Keratinocyte (primary cell): ENCODE data around the gene NUFIP2. TPM values are rescaled to one million over a fixed set of nuclear protein-coding genes. Genes with fewer than 3 reads are reported as not detected.
A peak's percentile ranks its signal among the peaks of the same experiment; 100 is the strongest.

ENCODE experiments used
- DNase-seq: peaks from one replicate; pipeline ENCODE4 v3.0.0-alpha.2; 2011; ENCODE audit warnings: low read depth, missing footprints, low spot score
- FAIRE-seq: peaks from 2 replicates; lab custom pipeline; 2011; peaks lifted over from hg19 to GRCh38; lab: Jason Lieb, UNC
- H2AFZ ChIP-seq: 2 replicates; pipeline ENCODE4 v1.6.0; 2012; ENCODE audit warnings: low read length, control low read depth, inconsistent platforms; ENCODE audit not compliant: control insufficient read depth
- H3K27ac ChIP-seq: 2 replicates; pipeline ENCODE4 v1.5.1; 2011; ENCODE audit warnings: low read length; ENCODE audit not compliant: control insufficient read depth, insufficient read depth
- H3K27me3 ChIP-seq: 3 replicates; pipeline ENCODE4 v1.6.0; 2011; ENCODE audit warnings: low read length; ENCODE audit not compliant: control insufficient read depth, insufficient read depth; ENCODE audit errors: extremely low read depth
- H3K36me3 ChIP-seq, 2 experiments: 2 replicates in 1 of 2; 3 replicates in 1 of 2; pipeline ENCODE4 v1.5.1; 2011; ENCODE audit warnings: low read length in 2 of 2, mild to moderate bottlenecking in 1 of 2; ENCODE audit not compliant: control insufficient read depth in 2 of 2, insufficient read depth in 2 of 2; ENCODE audit errors: extremely low read depth in 1 of 2
- H3K4me1 ChIP-seq: 3 replicates; pipeline ENCODE4 v1.5.1; 2011; ENCODE audit warnings: low read length; ENCODE audit not compliant: control insufficient read depth, insufficient read depth; ENCODE audit errors: extremely low read depth
- H3K4me2 ChIP-seq: 3 replicates; pipeline ENCODE4 v1.6.0; 2011; ENCODE audit warnings: low read depth, low read length; ENCODE audit not compliant: control insufficient read depth, insufficient read depth; ENCODE audit errors: extremely low read depth
- H3K4me3 ChIP-seq, 3 experiments: fragments of 200-600 bp in 1 of 3; sonication (generic) in 1 of 3; 2 replicates in 2 of 3; 3 replicates in 1 of 3; pipeline ENCODE4 v1.5.1; 2011 to 2016; ENCODE audit warnings: low read length in 3 of 3, mild to moderate bottlenecking in 3 of 3, control low read depth in 2 of 3, inconsistent platforms in 1 of 3, low read depth in 1 of 3, mixed read lengths in 1 of 3, mixed run types in 1 of 3, moderate library complexity in 1 of 3; ENCODE audit not compliant: control insufficient read depth in 2 of 3, insufficient read depth in 2 of 3; ENCODE audit errors: extremely low read depth in 1 of 3
- H3K79me2 ChIP-seq: 2 replicates; pipeline ENCODE4 v1.6.0; 2012; ENCODE audit warnings: low read length; ENCODE audit not compliant: control insufficient read depth, insufficient read depth
- H3K9ac ChIP-seq: 3 replicates; pipeline ENCODE4 v1.6.0; 2011; ENCODE audit warnings: low read length; ENCODE audit not compliant: control insufficient read depth, insufficient read depth; ENCODE audit errors: extremely low read depth
- H3K9me1 ChIP-seq: 3 replicates; pipeline ENCODE4 v1.6.0; 2011; ENCODE audit warnings: low read length; ENCODE audit not compliant: control insufficient read depth, insufficient read depth; ENCODE audit errors: extremely low read depth
- H3K9me3 ChIP-seq: 2 replicates; pipeline ENCODE4 v1.5.1; 2012; ENCODE audit warnings: low read depth, low read length; ENCODE audit not compliant: control insufficient read depth
- H4K20me1 ChIP-seq: 3 replicates; pipeline ENCODE4 v1.6.0; 2011; ENCODE audit warnings: low read length; ENCODE audit not compliant: control insufficient read depth, insufficient read depth; ENCODE audit errors: extremely low read depth
- EZH2 ChIP-seq: IDR thresholded peaks from one replicate; pipeline ENCODE4 v1.6.1; 2012; ENCODE audit warnings: inconsistent platforms, mild to moderate bottlenecking, low read length, moderate library complexity
- dilution Hi-C: fragments of 300-500 bp; cut with MboI; formaldehyde crosslinking; loops from one replicate; pipeline ENCODE4 v1.7.0; 2020; ENCODE audit warnings: low sequenced_read_pairs; ENCODE audit not compliant: extremely low pct_ligation_motif_present
- polyA minus RNA-seq, 3 experiments: library from RNA; depleted of rRNA, polyadenylated mRNA; stranded (reverse); fragments of >200 nt; gene quantifications; 1 replicate in 1 of 3; 2 replicates in 1 of 3; 3 replicates in 1 of 3; pipeline ENCODE4 v1.2.3, GENCODE V29; 2011
- polyA plus RNA-seq, 5 experiments: library from polyadenylated mRNA; depleted of rRNA in 3 of 5; stranded (reverse) in 3 of 5; stranded (forward) in 1 of 5; unstranded in 1 of 5; fragments of >200 nt; gene quantifications; 1 replicate in 1 of 5; 2 replicates in 3 of 5; 3 replicates in 1 of 5; pipeline versions ENCODE4 v1.2.1 to v1.2.3, GENCODE V29; 2011 to 2012; ENCODE audit warnings: missing spikeins in 2 of 5, low read depth in 1 of 5, low replicate concordance in 1 of 5
- TF ChIP-seq, protein P1 (sequence below), 3 experiments: IDR thresholded peaks in 1 of 3; conservative IDR thresholded peaks in 1 of 3; optimal IDR thresholded peaks in 1 of 3; 2 replicates in 2 of 3; 3 replicates in 1 of 3; pipeline versions ENCODE3 to v1.5.1; 2011; ENCODE audit warnings: low read length in 3 of 3, mild to moderate bottlenecking in 3 of 3, moderate library complexity in 2 of 3, control low read depth in 1 of 3, inconsistent platforms in 1 of 3; ENCODE audit not compliant: insufficient read depth in 2 of 3; ENCODE audit errors: extremely low read depth in 1 of 3

The NUFIP2 gene, protein sequence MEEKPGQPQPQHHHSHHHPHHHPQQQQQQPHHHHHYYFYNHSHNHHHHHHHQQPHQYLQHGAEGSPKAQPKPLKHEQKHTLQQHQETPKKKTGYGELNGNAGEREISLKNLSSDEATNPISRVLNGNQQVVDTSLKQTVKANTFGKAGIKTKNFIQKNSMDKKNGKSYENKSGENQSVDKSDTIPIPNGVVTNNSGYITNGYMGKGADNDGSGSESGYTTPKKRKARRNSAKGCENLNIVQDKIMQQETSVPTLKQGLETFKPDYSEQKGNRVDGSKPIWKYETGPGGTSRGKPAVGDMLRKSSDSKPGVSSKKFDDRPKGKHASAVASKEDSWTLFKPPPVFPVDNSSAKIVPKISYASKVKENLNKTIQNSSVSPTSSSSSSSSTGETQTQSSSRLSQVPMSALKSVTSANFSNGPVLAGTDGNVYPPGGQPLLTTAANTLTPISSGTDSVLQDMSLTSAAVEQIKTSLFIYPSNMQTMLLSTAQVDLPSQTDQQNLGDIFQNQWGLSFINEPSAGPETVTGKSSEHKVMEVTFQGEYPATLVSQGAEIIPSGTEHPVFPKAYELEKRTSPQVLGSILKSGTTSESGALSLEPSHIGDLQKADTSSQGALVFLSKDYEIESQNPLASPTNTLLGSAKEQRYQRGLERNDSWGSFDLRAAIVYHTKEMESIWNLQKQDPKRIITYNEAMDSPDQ
- 9.9 to 22.0 TPM (median 16.5 TPM) in 3 replicates for polyA plus RNA-seq
- 16.5 TPM for polyA plus RNA-seq (2011; ENCODE audit: low read depth)
- polyA plus RNA-seq (2011; cell fraction: cytosol; rRNA removed): 7.3 and 12.7 TPM in 2 replicates
- polyA plus RNA-seq (2011; cell fraction: nucleus; rRNA removed): 37.4 and 48.3 TPM in 2 replicates
- 17.9 and 19.3 TPM in 2 replicates for polyA plus RNA-seq (2012; ENCODE audit: low replicate concordance)
- polyA minus RNA-seq: 11.3 to 24.4 TPM (median 22.9 TPM) in 3 replicates
- 19.8 TPM for polyA minus RNA-seq (2011; cell fraction: cytosol; rRNA and poly(A)+ RNA removed)
- 31.8 and 66.1 TPM in 2 replicates for polyA minus RNA-seq (2011; cell fraction: nucleus; rRNA and poly(A)+ RNA removed)

DNA sequence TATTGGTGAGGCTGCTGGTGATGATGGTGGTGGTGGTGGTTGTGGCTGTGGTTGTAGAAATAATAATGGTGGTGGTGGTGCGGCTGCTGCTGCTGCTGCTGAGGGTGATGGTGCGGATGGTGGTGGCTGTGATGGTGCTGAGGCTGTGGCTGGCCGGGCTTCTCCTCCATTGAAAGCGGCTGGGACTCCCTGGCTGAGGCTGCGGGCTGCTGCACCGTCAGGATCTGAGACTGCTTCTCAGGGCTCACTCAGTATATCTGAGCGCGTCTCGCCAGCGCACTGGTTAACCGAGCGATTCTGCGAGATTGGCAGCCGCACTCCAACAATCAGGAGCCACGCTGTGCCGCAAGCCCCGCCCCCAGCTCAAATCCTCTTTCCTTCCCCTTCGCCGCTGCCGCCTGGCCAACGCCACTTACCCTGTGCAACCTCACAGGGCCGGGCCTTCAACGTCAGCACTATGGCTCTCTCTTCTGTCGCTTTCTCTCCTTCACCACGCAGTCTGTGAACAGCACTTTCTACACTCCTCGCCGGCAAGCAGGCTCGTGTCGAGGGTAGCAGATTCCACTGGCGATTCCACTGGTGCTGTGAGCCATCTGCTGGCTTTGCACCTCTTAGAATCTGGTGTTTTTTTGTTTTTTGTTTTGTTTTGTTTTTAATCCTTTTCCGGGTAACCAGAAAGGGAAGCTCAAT, at the start of gene NUFIP2:
Gene NUFIP2 (minus strand): TSS at position 259 of the 690 bp plus-strand sequence. CDS start 89 bp downstream, at position 170.
- Histone ChIP-seq H3K79me2 (peaks cover 47% of the 10 kb centered on the region), H3K36me3 (peaks cover 0 to 2% of the 10 kb centered on the region in 2 experiments), H3K4me2 (peak within 1 kb of the TSS; percentile 89), H3K4me1 (peaks cover 20% of the 10 kb centered on the region), H3K9me1 (no peaks in the 10 kb centered on the region), H3K27me3 (no peaks in the 10 kb centered on the region), H2AFZ (peak within 1 kb of the TSS; percentile 98), H3K27ac (peak within 1 kb of the TSS; percentile 91), H3K9me3 (no peaks in the 10 kb centered on the region), H4K20me1 (peaks cover 19% of the 10 kb centered on the region), H3K4me3 (peak within 1 kb of the TSS; percentile 85 to 98 (median 98)), H3K9ac (peak within 1 kb of the TSS; percentile 90)
- peak; percentile 79 for FAIRE-seq
- TF ChIP-seq EZH2: no peak
- TF ChIP-seq, protein P1, sequence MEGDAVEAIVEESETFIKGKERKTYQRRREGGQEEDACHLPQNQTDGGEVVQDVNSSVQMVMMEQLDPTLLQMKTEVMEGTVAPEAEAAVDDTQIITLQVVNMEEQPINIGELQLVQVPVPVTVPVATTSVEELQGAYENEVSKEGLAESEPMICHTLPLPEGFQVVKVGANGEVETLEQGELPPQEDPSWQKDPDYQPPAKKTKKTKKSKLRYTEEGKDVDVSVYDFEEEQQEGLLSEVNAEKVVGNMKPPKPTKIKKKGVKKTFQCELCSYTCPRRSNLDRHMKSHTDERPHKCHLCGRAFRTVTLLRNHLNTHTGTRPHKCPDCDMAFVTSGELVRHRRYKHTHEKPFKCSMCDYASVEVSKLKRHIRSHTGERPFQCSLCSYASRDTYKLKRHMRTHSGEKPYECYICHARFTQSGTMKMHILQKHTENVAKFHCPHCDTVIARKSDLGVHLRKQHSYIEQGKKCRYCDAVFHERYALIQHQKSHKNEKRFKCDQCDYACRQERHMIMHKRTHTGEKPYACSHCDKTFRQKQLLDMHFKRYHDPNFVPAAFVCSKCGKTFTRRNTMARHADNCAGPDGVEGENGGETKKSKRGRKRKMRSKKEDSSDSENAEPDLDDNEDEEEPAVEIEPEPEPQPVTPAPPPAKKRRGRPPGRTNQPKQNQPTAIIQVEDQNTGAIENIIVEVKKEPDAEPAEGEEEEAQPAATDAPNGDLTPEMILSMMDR (optimal IDR thresholded peaks at IDR 0.05 in 1 of 3, IDR thresholded peaks at IDR 0.05 in 1 of 3, conservative IDR thresholded peaks at IDR 0.05 in 1 of 3; ENCODE audit: extremely low read depth in 1 of 3, insufficient read depth in 2 of 3, low read length in 3 of 3): no peak
- peak; percentile 61 for DNase-seq
- dilution Hi-C loops: no loop called here

DNA sequence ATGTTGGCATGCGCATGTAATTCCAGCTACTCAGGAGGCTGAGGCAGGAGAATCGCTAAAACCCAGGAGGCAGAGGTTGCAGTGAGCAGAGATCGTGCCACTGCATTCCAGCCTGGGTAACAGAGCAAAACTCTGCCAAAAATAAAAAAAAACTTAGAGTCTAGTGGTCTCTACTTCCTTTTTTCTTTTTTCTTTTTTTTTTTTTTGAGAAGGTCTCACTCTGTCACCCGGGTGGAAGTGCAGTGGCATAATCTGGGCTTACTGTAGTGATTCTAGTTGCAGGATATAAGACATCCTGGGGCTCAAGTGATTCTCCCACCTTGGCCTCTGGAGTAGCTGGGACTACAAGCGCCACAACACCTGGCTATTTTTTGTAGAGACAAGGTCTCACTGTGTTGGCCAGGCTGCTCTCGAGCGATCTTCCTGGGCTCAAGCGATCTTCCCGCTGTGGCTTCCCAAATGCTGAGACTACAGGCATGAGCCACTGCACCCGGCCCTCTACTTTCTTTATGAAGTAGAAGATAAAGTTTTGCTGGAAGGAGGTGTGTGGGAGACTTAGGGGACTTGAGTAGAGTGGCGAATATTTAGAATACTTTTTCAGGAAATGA, 48.3 kb upstream of the NUFIP2 start:
- H3K9me1 ChIP-seq: no peaks in the 10 kb centered on the region
- DNase-seq (no peak), FAIRE-seq (no peak)
- H3K36me3 ChIP-seq: no peaks in the 10 kb centered on the region
- no peaks in the 10 kb centered on the region for H3K79me2 ChIP-seq
- H2AFZ ChIP-seq: no peak overlapping the region
- peaks cover 8% of the 10 kb centered on the region for H3K27me3 ChIP-seq
- H3K9ac ChIP-seq: no peak overlapping the region
- H3K27ac ChIP-seq: no peak overlapping the region
- no peaks in the 10 kb centered on the region for H3K9me3 ChIP-seq
- TF ChIP-seq EZH2: no peak
- TF ChIP-seq, protein P1 (optimal IDR thresholded peaks at IDR 0.05 in 1 of 3, IDR thresholded peaks at IDR 0.05 in 1 of 3, conservative IDR thresholded peaks at IDR 0.05 in 1 of 3; ENCODE audit: extremely low read depth in 1 of 3, insufficient read depth in 2 of 3, low read length in 3 of 3): no peak
- H4K20me1 ChIP-seq: no peaks in the 10 kb centered on the region
- H3K4me1 ChIP-seq: no peaks in the 10 kb centered on the region
- H3K4me2 ChIP-seq: no peak overlapping the region
- dilution Hi-C loops: no loop called here
- H3K4me3 ChIP-seq: no peak overlapping the region
